WERI-Rb-1 (cell line): ENCODE data around the gene GP1BA.

Source experiments
- DNase-seq: peaks from one replicate; pipeline ENCODE4 v3.0.0-alpha.2; 2020
- H3K27ac ChIP-seq: fragments of 250-450 bp; sonication (Bioruptor Pico); 2 replicates; pipeline ENCODE4 v1.5.1; 2020; ENCODE audit warnings: mild to moderate bottlenecking, moderate library complexity
- H3K27me3 ChIP-seq: fragments of 250-450 bp; sonication (Bioruptor Pico); 2 replicates; pipeline ENCODE4 v1.5.1; 2021; ENCODE audit warnings: mild to moderate bottlenecking, low read depth, moderate library complexity; ENCODE audit not compliant: insufficient read depth, severe bottlenecking
- H3K36me3 ChIP-seq: fragments of 250-450 bp; sonication (Bioruptor Pico); 2 replicates; pipeline ENCODE4 v1.5.1; 2020; ENCODE audit warnings: mild to moderate bottlenecking, moderate library complexity
- H3K4me3 ChIP-seq: 2 replicates; pipeline ENCODE4 v1.5.1; 2011; ENCODE audit warnings: low read depth, mild to moderate bottlenecking, control low read depth, low read length
- H3K9me3 ChIP-seq: fragments of 250-450 bp; sonication (Bioruptor Pico); 2 replicates; pipeline ENCODE4 v1.5.1; 2021; ENCODE audit warnings: mild to moderate bottlenecking, moderate library complexity; ENCODE audit not compliant: severe bottlenecking
- TF ChIP-seq, protein P1 (sequence below): IDR thresholded peaks from 2 replicates; pipeline ENCODE4 v1.5.1; 2011; ENCODE audit warnings: low read depth, mild to moderate bottlenecking, control low read depth, inconsistent platforms, low read length

Gene GP1BA

GRCh38 chr17:4949321-4950074 lies 17.4 kb downstream of the GP1BA start:
- peak; percentile 82 for DNase-seq
- no peaks in the 10 kb centered on the region for H3K27me3 ChIP-seq
- TF ChIP-seq, protein P1, sequence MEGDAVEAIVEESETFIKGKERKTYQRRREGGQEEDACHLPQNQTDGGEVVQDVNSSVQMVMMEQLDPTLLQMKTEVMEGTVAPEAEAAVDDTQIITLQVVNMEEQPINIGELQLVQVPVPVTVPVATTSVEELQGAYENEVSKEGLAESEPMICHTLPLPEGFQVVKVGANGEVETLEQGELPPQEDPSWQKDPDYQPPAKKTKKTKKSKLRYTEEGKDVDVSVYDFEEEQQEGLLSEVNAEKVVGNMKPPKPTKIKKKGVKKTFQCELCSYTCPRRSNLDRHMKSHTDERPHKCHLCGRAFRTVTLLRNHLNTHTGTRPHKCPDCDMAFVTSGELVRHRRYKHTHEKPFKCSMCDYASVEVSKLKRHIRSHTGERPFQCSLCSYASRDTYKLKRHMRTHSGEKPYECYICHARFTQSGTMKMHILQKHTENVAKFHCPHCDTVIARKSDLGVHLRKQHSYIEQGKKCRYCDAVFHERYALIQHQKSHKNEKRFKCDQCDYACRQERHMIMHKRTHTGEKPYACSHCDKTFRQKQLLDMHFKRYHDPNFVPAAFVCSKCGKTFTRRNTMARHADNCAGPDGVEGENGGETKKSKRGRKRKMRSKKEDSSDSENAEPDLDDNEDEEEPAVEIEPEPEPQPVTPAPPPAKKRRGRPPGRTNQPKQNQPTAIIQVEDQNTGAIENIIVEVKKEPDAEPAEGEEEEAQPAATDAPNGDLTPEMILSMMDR: no peak

GRCh38 chr17:4950075-4950745 lies 18.1 kb downstream of the GP1BA start:
- no peaks in the 10 kb centered on the region for H3K27me3 ChIP-seq
- H3K4me3 ChIP-seq: peak overlapping the region; percentile 62
- peak overlapping the region; percentile 95 for H3K27ac ChIP-seq
- peaks cover 36% of the 10 kb centered on the region for H3K36me3 ChIP-seq
- DNase-seq: no peak
- TF ChIP-seq, protein P1: no peak
- no peaks in the 10 kb centered on the region for H3K9me3 ChIP-seq

More at GRCh38 chr17:4949321-4950074, 17.4 kb downstream of the GP1BA start:
- Histone ChIP-seq H3K27ac (peak overlapping the region; percentile 95), H3K4me3 (peak overlapping the region; percentile 96), H3K9me3 (no peaks in the 10 kb centered on the region), H3K36me3 (peaks cover 40% of the 10 kb centered on the region)

GRCh38 chr17:4950746-4951204 lies 18.7 kb downstream of the GP1BA start, which contains the start of gene ENO3:
ENO3 (plus strand) TSS chr17:4951119; CDS start chr17:4951830, 711 bp downstream.
- peak within 1 kb of the TSS; percentile 62 for H3K4me3 ChIP-seq
- DNase-seq: peak; percentile 78
- H3K27ac ChIP-seq: peak within 1 kb of the TSS; percentile 95
- peaks cover 33% of the 10 kb centered on the region for H3K36me3 ChIP-seq
- H3K27me3 ChIP-seq: no peaks in the 10 kb centered on the region
- no peaks in the 10 kb centered on the region for H3K9me3 ChIP-seq
- TF ChIP-seq, protein P1: no peak

GRCh38 chr17:4951486-4951885 lies 19.4 kb downstream of the GP1BA start:
- Histone ChIP-seq H3K36me3 (peaks cover 26% of the 10 kb centered on the region), H3K27ac (peak overlapping the region; percentile 95), H3K27me3 (no peaks in the 10 kb centered on the region), H3K4me3 (peak overlapping the region; percentile 62), H3K9me3 (no peaks in the 10 kb centered on the region)
- peak; percentile 39 for DNase-seq
- TF ChIP-seq, protein P1: no peak

GRCh38 chr17:4953451-4953961 lies 21.4 kb downstream of the GP1BA start:
- H3K9me3 ChIP-seq: no peaks in the 10 kb centered on the region
- H3K4me3 ChIP-seq: no peak overlapping the region
- H3K36me3 ChIP-seq: peaks cover 12% of the 10 kb centered on the region
- DNase-seq: no peak
- H3K27me3 ChIP-seq: no peaks in the 10 kb centered on the region
- TF ChIP-seq, protein P1: no peak
- H3K27ac ChIP-seq: no peak overlapping the region
